GM04504 (cell line): Measurements from ENCODE around the gene CCDC146.
"Not testable (repeated sequence)": the region's sequence is repeated elsewhere in the genome, so short reads cannot be mapped to it uniquely, and the experiment has no call there.

Experiments
- DNase-seq: peaks from one replicate; pipeline ENCODE4 v3.0.0-alpha.2; 2012; ENCODE audit warnings: low read depth

The CCDC146 gene

DNA sequence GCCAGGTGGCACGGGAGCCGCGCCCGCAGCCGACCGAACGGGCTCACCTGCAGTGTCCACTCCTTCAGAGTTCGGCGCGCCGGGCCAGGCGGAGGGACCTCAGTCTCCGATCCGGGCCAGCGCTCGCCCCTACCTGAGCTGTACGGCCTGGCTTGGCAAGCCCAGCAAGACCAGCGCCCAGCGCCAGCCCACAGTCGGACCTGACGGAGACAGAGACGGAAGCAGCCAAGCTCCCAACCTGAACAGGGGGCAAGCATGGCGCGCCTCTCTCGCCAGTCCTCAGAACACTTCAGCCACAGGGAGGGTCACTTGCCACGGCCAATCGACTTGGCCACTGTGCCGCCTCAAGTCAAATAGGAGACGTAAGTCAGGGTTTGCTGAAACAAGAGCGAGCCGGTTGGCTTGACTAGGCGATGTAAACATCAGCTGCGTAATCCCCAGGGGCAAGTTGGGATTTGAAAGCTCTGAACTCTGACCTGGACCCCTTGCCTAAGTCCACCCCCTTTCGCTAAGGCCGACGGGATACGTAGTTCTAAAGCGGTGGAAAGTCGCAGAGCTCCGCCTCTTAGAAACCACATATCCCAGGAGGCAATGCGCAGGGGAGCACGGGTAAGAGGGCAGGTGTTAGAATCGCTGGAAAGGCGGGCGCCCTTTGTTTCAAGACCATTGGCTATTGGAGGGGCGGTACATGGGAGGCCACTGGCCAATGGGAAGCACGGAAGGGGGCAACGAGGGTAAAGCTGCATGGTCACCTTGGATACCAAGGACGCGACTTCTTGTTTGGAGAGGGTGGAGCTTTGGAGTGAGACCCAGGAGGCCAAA, at the start of gene CCDC146:
TSS of gene CCDC146 (plus strand) at position 756 of the 822 bp plus-strand sequence. CDS start 45,054 bp downstream, outside the sequence.
- peak; percentile 96 for DNase-seq

- peak; percentile 1 for DNase-seq
Observed at GRCh38 chr7:77074786-77075396, 47.5 kb upstream of the CCDC146 start.

GRCh38 chr7:77077060-77077459, 45.4 kb upstream of the CCDC146 start:
- DNase-seq: not testable (repeated sequence)

DNA sequence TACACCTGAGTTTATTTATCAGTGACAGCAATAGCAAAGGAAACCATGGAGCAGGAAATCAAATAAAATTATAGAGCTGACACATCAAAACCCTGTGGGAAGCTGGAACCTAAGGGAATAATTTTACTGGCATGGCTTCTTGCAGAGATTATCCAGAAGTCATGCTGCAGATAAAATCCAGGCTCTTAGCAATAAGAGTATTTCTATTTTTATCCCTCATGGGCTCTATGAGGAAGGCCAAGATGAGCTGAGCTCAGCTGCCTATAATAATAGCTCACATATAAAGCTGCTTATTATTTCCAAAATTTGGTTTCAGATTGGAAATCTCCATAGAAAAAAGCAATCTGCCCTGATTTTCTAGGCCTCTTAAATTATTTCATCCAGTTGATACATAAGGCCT, 43.3 kb upstream of the CCDC146 start:
- not testable (repeated sequence) for DNase-seq

DNA sequence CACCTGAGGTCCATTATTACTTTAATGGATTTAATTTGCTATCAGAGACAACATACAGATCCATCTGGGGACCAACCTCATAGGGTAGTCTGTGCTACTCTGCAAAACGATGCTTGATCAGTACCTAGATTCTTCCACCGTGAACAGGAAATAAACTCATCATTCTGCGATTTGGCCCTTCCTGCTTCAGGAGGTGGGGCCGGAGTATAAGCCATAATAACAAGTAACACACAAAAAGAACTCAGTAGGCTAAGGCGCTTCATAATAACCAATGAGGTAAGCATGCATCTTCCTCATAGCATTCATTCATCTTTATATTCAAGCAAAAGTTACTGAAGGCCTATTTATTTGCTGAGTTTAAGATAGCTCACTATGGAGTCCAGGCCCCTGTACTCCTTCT, 42.8 kb upstream of the CCDC146 start:
- DNase-seq: not testable (repeated sequence)

DNA sequence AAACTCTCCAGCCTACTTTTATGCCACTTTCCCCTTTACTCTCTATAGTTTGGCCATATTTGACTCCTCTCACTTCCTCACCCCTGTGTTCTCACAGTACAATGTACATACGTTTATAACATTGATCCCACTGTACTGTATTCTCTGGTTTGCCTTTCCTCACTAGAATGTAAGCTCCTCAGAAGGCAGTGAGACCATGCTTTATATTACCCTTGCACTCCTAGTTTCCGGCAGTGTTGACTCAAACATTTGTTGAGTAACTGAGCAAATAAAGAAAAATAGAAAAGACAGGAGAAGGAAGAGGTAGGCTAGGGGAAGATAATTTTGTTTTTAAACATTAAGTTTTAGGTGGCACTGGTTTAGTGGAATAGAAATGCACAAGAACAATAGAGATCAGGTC, 42.2 kb upstream of the CCDC146 start:
- not testable (repeated sequence) for DNase-seq

- DNase-seq: not testable (repeated sequence)
Observed at GRCh38 chr7:77082192-77082591, 40.2 kb upstream of the CCDC146 start.

DNA sequence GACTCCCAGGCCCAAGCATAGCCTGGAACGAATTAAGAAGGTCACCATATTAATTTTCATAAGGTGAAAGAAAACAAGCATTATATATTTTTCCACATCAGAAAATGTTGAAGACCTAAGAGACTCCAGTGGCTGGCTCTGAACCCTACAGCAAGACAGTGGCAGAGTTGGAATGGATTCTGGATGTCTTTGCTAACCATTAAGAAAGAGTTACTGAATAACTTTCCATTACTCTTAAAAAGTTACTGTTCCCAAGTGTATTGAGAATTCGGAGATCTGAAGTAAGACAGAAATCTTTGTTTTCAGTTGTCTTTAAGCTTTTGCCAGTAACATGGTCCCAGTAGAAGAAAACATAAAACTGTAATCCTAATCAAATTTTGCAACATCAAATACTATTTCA, 30.1 kb upstream of the CCDC146 start:
- not testable (repeated sequence) for DNase-seq

- not testable (repeated sequence) for DNase-seq
Observed at GRCh38 chr7:77100501-77100900, 21.9 kb upstream of the CCDC146 start.

- DNase-seq: not testable (repeated sequence)
Observed at GRCh38 chr7:77101187-77101586, 21.2 kb upstream of the CCDC146 start.

DNA sequence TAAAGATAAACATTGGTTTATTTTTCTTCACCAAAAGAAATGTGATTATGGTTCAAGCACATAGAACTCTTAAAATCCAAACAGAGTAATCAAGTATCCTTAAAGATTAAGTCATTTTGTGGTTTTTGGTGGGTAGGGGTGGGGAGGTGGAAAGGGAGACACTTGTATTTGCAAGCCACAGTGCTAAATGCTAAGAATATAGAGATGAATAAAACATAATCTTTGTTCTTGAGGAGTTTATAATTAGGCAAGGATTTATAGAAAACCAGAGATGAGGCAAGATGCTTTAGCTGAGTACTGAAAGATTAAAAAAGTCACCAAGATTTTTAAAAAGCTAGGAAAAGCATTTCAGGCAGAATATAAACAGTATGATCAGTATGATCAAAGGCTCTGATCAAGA, 19.7 kb upstream of the CCDC146 start:
- DNase-seq: not testable (repeated sequence)

GRCh38 chr7:77105904-77106303, 16.5 kb upstream of the CCDC146 start:
- DNase-seq: not testable (repeated sequence)

DNA sequence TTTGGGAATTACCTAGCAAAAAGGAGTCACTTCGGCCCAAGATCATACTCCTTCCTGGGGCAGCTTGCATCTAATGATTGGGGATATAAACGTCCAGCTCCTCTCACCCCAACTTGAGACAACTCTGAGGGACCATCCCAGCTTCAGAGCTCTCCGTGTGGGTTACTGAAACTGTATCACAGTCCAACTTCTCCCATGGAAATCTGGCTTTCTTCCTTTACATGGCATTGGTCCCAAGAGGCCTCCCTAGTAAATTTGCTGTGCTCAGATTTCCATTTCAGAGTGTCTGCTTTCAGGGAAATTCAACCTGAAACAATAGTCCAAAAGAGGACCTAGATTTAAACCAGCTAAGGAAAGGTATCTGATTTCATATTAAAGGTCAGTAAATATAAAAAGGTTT, 14.8 kb upstream of the CCDC146 start:
- not testable (repeated sequence) for DNase-seq

DNA sequence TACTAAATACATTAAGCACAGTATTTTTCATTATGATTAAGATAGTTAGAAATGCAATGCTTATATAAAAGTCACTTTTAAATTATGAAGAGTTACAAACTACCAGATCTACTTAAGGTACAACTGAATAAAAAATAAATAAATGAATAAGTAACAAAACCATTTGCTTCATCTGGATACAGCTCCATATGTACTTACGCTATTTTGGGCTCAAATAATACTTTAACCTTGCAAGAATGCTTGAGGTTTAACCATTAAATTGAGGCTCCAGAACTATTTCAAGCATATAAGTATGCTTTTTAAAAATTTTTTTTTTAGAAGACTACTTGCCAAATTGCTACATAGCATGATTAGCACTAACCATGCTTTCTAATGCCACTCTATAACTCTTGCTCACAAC, 14.1 kb upstream of the CCDC146 start:
- DNase-seq: not testable (repeated sequence)

DNA sequence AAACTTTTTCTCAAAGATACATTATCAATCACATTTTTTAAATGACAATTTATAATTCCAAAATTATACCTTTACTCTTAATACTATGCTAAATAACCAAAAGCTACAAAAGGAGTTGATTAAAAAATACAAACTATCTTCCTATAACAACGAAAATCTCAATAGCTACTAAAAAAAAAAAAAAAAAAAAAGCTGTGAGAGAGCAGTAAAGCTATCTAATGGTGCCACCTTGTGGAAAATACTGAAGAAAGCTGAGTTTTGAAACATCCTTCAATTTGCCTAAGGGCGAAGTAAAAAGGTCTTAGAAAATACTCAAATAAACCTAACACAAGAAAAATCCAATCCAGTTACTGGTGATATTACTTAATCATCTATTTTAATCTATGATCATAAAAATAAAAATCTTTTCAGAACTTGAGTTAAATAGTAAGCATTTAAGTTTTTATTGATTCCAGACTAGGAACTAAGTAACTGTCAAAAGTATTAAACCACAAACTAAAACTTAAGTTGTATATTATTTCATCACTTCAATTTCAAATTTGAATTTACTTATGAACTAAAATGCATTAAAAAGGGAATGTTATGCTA, 9.6 kb upstream of the CCDC146 start:
- DNase-seq: not testable (repeated sequence)

DNA sequence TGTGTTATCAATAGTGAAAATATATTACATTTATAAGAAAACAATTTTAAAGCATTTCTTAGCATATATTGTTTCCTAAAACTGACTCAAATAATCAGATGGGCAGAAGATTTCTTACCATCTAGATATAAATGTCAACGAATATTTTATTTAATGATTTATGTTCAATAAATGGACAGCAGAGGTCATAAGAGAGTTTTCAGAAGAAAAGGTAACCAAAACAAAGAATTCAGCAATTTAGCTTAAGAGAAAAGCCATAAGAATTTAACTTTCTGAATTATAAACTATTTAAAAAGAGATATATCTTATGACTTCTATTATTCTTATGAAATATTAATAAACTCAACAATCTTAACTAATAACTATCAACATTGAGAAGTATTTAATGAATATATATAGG, 3.1 kb downstream of the CCDC146 start:
- DNase-seq: not testable (repeated sequence)

- DNase-seq: not testable (repeated sequence)
Observed at GRCh38 chr7:77127009-77127408, 4.6 kb downstream of the CCDC146 start.

GRCh38 chr7:77128582-77129410, 6.4 kb downstream of the CCDC146 start:
- not testable (repeated sequence) for DNase-seq

- DNase-seq: not testable (repeated sequence)
Observed at GRCh38 chr7:77131781-77132180, 9.4 kb downstream of the CCDC146 start.

- not testable (repeated sequence) for DNase-seq
Observed at GRCh38 chr7:77138668-77139067, 16.3 kb downstream of the CCDC146 start.

GRCh38 chr7:77140291-77140690, 17.9 kb downstream of the CCDC146 start:
- not testable (repeated sequence) for DNase-seq

DNA sequence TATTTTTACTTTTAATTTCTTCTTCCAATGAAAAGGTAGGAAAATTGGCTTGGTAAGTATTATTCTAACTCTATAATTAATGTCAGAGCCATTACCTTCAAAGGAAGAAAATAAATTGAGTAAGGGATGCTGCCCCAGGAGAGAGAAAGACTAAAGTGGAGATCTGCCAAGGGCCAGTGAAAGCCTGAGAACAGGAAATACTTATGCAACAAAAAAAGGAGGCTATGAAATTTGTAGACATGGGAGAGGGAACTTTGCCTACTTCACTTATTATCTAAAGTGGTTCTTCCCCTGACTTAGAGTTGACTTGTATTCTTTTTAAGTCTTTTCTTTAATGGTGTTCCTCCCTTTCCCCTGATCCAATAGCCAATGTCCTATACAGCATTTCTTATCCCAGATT, 29.8 kb downstream of the CCDC146 start:
- peak; percentile 32 for DNase-seq
